Measurements from ENCODE around the gene PPARD. TPM values are rescaled to one million over a fixed set of nuclear protein-coding genes. Genes with fewer than 3 reads are reported as not detected.

Gene PPARD
- total RNA-seq, 3 donors from 2014 or later (not counting 1 experiment from before 2014, with no cell fraction given), result 14.4 to 20.4 (median 18.8) TPM

GRCh38 chr6:35476004-35476403 lies 133.6 kb downstream of the PPARD start:
- H3K4me1 ChIP-seq (ENCODE audit: control insufficient read depth, insufficient read depth, low read length), result peaks cover 7% of the 10 kb centered on the region
- peaks cover under 1% of the 10 kb centered on the region in 2 donors for H3K4me1 Mint-ChIP-seq
- ATAC-seq (peak in 1 of 3 donors; percentile 6), DNase-seq (no peak)
- TF ChIP-seq, protein P1, sequence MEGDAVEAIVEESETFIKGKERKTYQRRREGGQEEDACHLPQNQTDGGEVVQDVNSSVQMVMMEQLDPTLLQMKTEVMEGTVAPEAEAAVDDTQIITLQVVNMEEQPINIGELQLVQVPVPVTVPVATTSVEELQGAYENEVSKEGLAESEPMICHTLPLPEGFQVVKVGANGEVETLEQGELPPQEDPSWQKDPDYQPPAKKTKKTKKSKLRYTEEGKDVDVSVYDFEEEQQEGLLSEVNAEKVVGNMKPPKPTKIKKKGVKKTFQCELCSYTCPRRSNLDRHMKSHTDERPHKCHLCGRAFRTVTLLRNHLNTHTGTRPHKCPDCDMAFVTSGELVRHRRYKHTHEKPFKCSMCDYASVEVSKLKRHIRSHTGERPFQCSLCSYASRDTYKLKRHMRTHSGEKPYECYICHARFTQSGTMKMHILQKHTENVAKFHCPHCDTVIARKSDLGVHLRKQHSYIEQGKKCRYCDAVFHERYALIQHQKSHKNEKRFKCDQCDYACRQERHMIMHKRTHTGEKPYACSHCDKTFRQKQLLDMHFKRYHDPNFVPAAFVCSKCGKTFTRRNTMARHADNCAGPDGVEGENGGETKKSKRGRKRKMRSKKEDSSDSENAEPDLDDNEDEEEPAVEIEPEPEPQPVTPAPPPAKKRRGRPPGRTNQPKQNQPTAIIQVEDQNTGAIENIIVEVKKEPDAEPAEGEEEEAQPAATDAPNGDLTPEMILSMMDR (IDR thresholded peaks at IDR 0.05), result no peak
- H3K4me3 Mint-ChIP-seq, result no peak overlapping the region
- no peaks in the 10 kb centered on the region for H3K9me3 Mint-ChIP-seq
- intact Hi-C loops (cut with micrococcal nuclease), result no loop called here
- WGBS (ENCODE audit: insufficient coverage), result 90% methylated on average over 13 of the region's 14 CpGs
- no peaks in the 10 kb centered on the region for H3K9me3 ChIP-seq (ENCODE audit: control insufficient read depth, insufficient read depth, low read length)
- no peaks in the 10 kb centered on the region for H3K36me3 Mint-ChIP-seq
- peaks cover 24% of the 10 kb centered on the region for H3K36me3 ChIP-seq (ENCODE audit: control insufficient read depth, insufficient read depth, low read length)
- no peak overlapping the region for H3K27ac Mint-ChIP-seq
- H3K27me3 ChIP-seq (ENCODE audit: control insufficient read depth, insufficient read depth, low read length), result no peaks in the 10 kb centered on the region
- no peaks in the 10 kb centered on the region for H3K27me3 Mint-ChIP-seq (ENCODE audit: low read depth in 2 of 2)
- no peak overlapping the region for H3K27ac ChIP-seq (ENCODE audit: low read length)
- H3K4me3 ChIP-seq (ENCODE audit: low read length), result no peak overlapping the region

DNA sequence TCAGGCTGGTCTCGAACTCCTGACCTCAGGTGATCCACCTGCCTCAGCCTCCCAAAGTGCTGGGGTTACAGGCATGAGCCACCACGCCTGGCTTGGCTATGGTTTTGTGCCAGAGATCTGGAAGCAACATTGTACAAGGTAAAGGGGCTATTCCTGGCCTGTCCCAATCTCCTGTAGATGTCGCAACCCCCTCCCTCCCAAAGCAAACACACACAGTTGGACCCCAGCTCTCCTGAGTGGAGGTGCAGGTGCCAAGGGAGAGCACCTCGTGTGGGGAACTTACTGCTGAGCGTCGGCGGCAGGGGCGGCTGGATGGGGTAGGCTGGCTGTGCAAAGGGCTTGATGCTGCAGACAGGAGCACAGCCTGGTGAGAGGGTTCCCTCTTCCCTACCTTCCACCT lies 134.7 kb downstream of the PPARD start:
- Histone ChIP-seq H3K4me1 (ENCODE audit: control insufficient read depth, insufficient read depth, low read length) (no peaks in the 10 kb centered on the region), H3K27ac (ENCODE audit: low read length) (no peak overlapping the region), H3K4me3 (ENCODE audit: low read length) (no peak overlapping the region), H3K27me3 (ENCODE audit: control insufficient read depth, insufficient read depth, low read length) (no peaks in the 10 kb centered on the region), H3K36me3 (ENCODE audit: control insufficient read depth, insufficient read depth, low read length) (peaks cover 17% of the 10 kb centered on the region), H3K9me3 (ENCODE audit: control insufficient read depth, insufficient read depth, low read length) (no peaks in the 10 kb centered on the region)
- WGBS (ENCODE audit: insufficient coverage), result 91% methylated on average over 7 of the region's 8 CpGs
- no peaks in the 10 kb centered on the region for H3K36me3 Mint-ChIP-seq
- no peaks in the 10 kb centered on the region for H3K9me3 Mint-ChIP-seq
- no peaks in the 10 kb centered on the region for H3K4me1 Mint-ChIP-seq
- no peak for ATAC-seq
- no peak overlapping the region for H3K27ac Mint-ChIP-seq
- no peak for DNase-seq
- TF ChIP-seq, protein P1 (IDR thresholded peaks at IDR 0.05), result no peak
- H3K27me3 Mint-ChIP-seq (ENCODE audit: low read depth in 2 of 2), result no peaks in the 10 kb centered on the region
- intact Hi-C loops (cut with micrococcal nuclease), result no loop called here
- H3K4me3 Mint-ChIP-seq, result no peak overlapping the region

Other genes with a start within 250 kb of the PPARD start
- gene TCP11, start 201.2 kb upstream of the PPARD start, total RNA-seq, result not detected
- under 1 TPM in 2 of 3 donors, not detected in 1; 0.25 to 0.31 TPM for gene SCUBE3, start 128.6 kb upstream of the PPARD start, total RNA-seq
- 10 to 100 TPM; 62.7 to 81.6 (median 64.6) TPM for gene ZNF76, start 82.8 kb upstream of the PPARD start, total RNA-seq
- gene DEF6, start 44.7 kb upstream of the PPARD start, total RNA-seq, result 100 to 1,000 TPM; 232 to 297 (median 241) TPM
- gene FANCE, start 109.8 kb downstream of the PPARD start, total RNA-seq, result 1 to 10 TPM; 2.2 to 3.2 (median 2.6) TPM
- gene RPL10A, start 125.8 kb downstream of the PPARD start, total RNA-seq, result 100 to 1,000 TPM; 723 to 943 (median 942) TPM
- under 1 TPM in 1 of 3 donors, not detected in 2; 0.39 TPM for gene TEAD3, start 154.5 kb downstream of the PPARD start, total RNA-seq
- not detected for gene TULP1, start 170.3 kb downstream of the PPARD start, total RNA-seq